HL-60/S4 (cell line): ENCODE results near the gene MLKL.

Experiments
- in situ Hi-C: fragments of 300-500 bp; cut with MboI; formaldehyde crosslinking; loops from 2 replicates; pipeline ENCODE4 v1.14.3; 2022; ENCODE audit warnings: low sequenced_read_pairs

Gene MLKL

DNA sequence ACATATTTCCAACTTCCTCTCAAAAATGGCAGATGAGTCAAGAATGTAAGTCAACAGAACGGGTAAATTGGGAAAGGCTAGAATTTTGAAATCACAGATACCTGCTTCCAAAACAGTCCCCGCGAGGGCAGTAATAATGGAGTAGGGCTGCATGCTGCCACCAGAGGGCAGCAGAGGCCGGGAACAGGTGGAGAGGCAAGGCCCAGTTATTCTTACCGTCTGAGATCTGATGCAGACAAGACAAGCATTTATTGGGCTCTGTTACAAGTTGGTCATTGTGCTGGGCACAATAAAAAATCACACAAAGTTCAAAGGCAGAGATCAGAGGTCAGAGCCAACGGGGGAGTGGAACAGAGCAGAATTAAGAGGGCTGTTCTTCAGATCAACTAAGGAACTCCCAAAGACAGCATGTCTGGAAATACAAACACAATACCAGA lies 8.8 kb upstream of the MLKL start:
- in situ Hi-C loops, result no loop called here

- in situ Hi-C loops, result no loop called here
Observed at GRCh38 chr16:74700116-74700437, 585 bp downstream of the MLKL start.

DNA sequence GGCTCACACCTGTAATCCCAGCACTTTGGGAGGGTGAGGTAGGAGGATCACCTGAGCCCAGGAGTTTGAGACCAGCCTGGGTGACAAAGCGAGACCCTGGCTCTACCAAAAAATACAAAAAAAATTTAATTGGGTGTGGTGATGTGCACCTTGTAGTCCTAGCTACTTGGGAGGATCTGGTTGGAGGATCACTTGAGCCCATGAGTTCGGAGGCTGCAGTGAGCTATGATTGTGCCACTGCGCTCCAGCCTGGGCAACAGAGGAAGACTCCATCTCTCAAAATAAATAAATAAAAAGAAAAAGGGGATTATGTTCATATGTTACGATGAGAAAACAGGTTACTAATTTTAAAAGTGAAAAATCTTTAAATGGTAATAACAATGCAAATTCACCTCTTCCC lies 996 bp downstream of the MLKL start:
- in situ Hi-C loops, result no loop called here

DNA sequence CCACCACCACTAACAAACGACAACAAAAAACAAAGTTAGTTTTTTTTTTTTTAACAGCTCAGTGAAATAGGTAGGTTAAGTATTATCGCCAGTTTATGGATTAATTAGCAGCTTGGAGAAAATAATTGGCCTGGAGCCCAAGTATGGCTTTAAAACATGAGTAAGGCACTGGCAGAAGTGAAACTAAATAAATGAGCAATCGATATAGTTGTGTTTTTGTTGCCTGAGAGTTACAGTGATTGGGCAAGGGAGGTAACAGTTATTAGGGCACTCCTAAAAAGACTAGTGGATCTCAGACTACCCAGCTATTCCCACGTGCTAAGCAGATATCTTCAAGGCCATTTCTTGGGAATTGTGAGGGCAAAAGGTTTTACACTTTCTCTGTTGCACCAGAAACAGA lies 2.4 kb downstream of the MLKL start:
- in situ Hi-C loops, result no loop called here

DNA sequence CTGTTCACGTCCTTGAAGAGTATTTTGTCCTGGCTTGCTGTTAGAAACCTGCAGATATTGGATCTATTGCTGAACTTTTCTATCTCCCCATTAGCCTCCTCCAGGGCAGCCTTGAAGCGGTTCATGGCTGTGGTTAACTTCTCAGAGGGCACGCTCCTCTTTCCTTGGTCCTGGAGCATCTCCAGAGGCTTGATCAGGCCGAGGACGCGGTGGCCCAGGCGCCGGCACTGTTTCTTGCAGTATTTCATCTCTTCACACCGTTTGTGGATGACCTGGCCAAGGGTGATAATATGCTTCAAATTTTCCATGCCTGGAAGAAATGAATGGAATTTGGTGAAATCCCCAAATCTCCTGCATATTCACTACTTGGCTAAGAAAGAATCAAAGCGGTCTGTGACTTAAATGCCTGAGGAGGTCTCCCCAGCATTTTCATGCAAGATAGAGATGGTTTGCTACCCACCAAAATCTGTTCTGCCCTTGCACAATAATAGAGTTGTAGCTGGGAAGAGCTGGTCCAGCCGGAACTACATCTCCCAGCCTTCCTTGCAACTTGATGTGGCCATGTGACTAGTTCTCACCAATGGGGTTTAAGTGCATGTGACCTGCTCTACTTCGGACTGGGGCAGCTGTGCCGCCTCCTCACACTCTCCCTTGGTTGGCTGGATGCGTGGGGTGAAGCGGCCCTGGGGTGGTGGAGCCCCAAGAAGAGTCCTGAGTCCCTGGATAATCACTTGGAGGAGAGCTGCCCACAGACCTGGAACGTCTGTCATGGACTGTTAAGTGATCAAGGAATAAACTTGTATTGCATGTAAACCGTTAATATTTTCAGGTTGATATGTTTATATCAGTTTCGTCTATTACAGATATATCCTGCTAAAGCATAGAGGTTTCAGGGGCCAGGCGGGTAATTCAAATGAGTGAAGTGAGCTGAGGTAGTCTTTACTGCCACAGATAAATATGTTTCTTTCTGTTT lies 4.9 kb downstream of the MLKL start:
- in situ Hi-C loops, result no loop called here

- in situ Hi-C loops, result no loop called here
Observed at GRCh38 chr16:74691093-74691855, 9.4 kb downstream of the MLKL start.

DNA sequence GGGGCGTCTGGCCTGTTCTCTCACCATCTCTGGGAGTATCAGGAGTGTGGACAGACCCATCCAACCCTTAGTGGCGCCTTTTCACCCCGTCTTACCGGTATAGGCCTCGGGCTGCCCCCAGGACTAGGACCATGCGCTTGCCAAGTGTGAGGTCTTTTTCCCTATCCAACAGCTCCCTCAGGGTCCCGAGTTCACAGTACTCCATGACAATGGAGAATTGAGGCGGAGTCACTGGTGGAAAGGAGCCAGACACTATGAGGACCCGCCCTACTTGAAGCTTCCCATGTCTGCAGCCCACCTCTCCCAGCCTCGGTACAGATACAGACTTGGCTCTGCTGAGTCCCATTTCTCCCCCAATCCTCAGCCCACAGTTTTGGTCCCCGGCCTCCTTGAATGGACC lies 18.1 kb downstream of the MLKL start:
- in situ Hi-C loops, result no loop called here

GRCh38 chr16:74680681-74681080 lies 20.0 kb downstream of the MLKL start:
- in situ Hi-C loops, result no loop called here

DNA sequence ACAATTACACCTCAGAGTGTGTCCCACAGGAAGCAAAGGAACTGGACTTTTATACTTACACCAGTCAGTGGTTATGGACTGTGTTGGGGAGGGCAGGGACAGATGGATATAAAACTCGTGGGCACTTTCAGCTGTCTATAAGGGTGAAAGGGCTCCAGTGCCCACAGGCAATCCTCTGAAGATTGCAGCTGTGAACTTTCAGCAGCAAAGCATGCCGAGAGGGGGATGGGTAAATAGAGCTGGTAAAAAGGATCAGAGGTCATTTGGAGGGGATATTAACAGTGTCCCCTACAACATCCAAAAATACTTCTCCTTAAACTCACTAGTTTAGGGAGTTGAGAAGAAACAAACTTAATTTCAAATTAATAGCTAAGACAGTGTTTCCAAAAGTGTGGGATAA lies 20.7 kb downstream of the MLKL start:
- in situ Hi-C loops, result no loop called here

GRCh38 chr16:74677868-74678267 lies 22.8 kb downstream of the MLKL start:
- in situ Hi-C loops, result no loop called here

DNA sequence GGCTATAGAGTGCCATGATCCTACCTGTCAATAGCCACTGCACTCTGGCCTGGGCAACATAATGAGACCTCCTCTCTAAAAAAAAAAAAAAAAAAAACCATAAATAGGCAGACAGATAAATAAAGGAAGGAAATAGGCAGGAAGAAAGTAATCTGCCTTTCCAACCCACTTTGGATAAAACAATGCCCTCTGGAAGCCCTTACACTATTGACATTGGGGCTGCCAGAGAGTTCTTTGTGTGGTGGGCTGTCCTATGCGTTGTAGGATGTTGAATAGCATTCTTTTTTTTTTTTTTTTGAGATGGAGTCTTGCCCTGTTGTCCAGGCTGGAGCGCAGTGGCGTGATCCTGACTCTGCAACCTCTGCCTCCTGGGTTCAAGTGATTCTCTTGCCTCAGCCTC lies 26.8 kb downstream of the MLKL start:
- in situ Hi-C loops, result loop anchor here (25.0 kb wide), 1 partner anchor 963 kb away; the partner anchor contains the start of genes KARS1 and TERF2IP

GRCh38 chr16:74668877-74669276 lies 31.8 kb downstream of the MLKL start:
- in situ Hi-C loops, result loop anchor here (25.0 kb wide), 1 partner anchor 968 kb away; the partner anchor contains the start of genes KARS1 and TERF2IP

GRCh38 chr16:74667255-74667700 lies 33.4 kb downstream of the MLKL start:
- in situ Hi-C loops, result loop anchor here (25.0 kb wide), 1 partner anchor 970 kb away; the partner anchor contains the start of genes KARS1 and TERF2IP

- in situ Hi-C loops, result loop anchor here (25.0 kb wide), 1 partner anchor 971 kb away; the partner anchor contains the start of genes KARS1 and TERF2IP
Observed at GRCh38 chr16:74666425-74667254, 34.0 kb downstream of the MLKL start, which contains the start of gene RFWD3. RFWD3 (minus strand) TSS chr16:74666877; CDS start chr16:74661449, 5,428 bp downstream.

- in situ Hi-C loops, result loop anchor here (25.0 kb wide), 1 partner anchor 971 kb away; the partner anchor contains the start of genes KARS1 and TERF2IP
Observed at GRCh38 chr16:74666010-74666421, 34.6 kb downstream of the MLKL start.

DNA sequence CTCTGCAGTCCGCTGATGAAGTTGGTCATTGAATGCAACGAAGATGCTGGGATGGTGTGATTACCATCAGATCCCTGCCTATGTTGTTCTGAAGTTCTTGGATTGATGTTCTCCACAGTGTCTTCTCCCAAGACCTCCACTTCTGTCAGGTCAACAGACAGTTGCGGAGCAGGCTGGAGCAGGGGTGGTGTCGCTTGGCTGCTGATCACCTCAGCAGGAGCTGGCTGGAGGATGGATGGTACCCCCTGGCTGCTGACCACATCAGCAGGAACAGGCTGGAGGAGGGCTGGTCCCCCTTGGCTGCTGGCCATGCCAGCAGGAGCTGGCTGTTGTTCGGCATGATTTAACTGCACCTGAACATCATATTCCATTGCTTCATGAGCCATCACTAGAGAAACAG lies 39.6 kb downstream of the MLKL start:
- in situ Hi-C loops, result loop anchor here (25.0 kb wide), 1 partner anchor 976 kb away; the partner anchor contains the start of genes KARS1 and TERF2IP

DNA sequence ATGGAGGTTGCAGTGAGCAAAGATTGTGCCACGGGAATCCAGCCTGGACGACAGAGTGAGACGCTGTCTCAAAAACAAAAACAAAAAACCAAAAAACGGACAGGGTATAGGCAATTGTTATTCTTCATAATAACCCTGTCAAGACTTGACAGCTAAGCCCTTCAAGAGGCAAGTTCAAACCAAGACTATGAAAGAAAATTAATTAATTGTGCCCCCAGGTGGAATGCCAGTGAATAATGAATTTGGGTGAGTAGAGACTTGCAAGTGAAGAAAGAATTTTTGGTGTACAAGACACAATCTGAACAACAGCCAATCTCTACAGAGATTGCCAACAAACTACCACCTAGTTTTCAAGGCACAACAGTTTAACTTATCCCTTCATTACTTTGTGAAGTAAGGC lies 40.3 kb downstream of the MLKL start:
- in situ Hi-C loops, result loop anchor here (25.0 kb wide), 1 partner anchor 977 kb away; the partner anchor contains the start of genes KARS1 and TERF2IP

- in situ Hi-C loops, result loop anchor here (25.0 kb wide), 1 partner anchor 978 kb away; the partner anchor contains the start of genes KARS1 and TERF2IP
Observed at GRCh38 chr16:74659041-74659440, 41.6 kb downstream of the MLKL start.

DNA sequence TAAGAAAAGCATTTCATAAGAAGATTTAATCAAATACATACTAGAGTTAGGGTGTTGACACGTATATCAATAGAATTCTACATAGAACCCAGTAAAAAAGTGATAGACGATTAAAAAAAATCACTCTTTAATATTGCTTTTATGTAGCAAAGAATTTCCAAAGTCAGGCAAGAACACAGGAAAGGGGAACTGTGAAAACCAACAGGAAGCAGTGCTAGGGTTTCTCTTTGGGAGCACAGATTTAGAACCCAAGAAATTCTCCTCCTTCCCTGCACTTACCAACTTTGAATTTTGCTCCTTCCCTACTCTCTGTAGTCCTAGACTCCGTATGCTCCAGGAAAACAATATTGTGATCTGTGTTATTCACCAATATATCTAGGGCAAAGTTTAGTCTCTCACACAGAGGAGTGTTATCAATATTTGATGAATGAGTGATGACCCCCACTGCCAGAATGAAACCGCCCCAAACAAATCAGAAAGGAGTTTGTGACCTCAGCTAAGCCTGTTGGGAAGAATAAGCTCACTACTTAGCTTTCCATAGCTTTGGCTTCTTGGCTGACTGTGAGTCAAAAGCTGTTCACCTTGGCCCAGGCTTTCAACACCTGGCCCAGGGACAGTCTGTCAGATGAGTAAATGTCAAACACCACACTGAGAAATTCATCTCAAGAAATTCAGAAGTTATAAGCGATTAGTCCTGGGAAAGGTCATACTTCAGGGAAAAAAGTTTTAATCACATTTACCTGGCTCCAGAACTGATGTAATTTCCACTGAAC lies 42.6 kb downstream of the MLKL start:
- in situ Hi-C loops, result loop anchor here (25.0 kb wide), 1 partner anchor 979 kb away; the partner anchor contains the start of genes KARS1 and TERF2IP
